ENCODE data around the gene FAM168A.

The FAM168A gene

GRCh38 chr11:73570415-73571114 is 27.3 kb downstream of the FAM168A start:
- ATAC-seq = peak; percentile 88
- TF ChIP-seq, protein P1, sequence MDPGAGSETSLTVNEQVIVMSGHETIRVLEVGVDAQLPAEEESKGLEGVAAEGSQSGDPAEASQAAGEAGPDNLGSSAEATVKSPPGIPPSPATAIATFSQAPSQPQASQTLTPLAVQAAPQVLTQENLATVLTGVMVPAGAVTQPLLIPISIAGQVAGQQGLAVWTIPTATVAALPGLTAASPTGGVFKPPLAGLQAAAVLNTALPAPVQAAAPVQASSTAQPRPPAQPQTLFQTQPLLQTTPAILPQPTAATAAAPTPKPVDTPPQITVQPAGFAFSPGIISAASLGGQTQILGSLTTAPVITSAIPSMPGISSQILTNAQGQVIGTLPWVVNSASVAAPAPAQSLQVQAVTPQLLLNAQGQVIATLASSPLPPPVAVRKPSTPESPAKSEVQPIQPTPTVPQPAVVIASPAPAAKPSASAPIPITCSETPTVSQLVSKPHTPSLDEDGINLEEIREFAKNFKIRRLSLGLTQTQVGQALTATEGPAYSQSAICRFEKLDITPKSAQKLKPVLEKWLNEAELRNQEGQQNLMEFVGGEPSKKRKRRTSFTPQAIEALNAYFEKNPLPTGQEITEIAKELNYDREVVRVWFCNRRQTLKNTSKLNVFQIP (CRISPR knock-in tag; IDR thresholded peaks at IDR 0.05; ENCODE audit: borderline replicate concordance, low read depth) = no peak
- TF ChIP-seq ZNF8 (CRISPR knock-in tag; IDR thresholded peaks at IDR 0.05) (no peak), ZFP30 (CRISPR knock-in tag; IDR thresholded peaks at IDR 0.05) (no peak), SNAI2 (CRISPR knock-in tag; IDR thresholded peaks at IDR 0.05) (no peak), CSRNP3 (CRISPR knock-in tag; IDR thresholded peaks at IDR 0.05) (no peak), CSDC2 (CRISPR knock-in tag; IDR thresholded peaks at IDR 0.05) (no peak), RARB (CRISPR knock-in tag; IDR thresholded peaks at IDR 0.05) (no peak), OSR1 (CRISPR knock-in tag; IDR thresholded peaks at IDR 0.05) (no peak), TSHZ2 (CRISPR knock-in tag; IDR thresholded peaks at IDR 0.05) (no peak), GLIS3 (CRISPR knock-in tag; IDR thresholded peaks at IDR 0.05) (no peak), ZNF565 (CRISPR knock-in tag; conservative IDR thresholded peaks at IDR 0.05; ENCODE audit: low read depth) (no peak)

- TF ChIP-seq ARNTL (CRISPR knock-in tag; IDR thresholded peaks at IDR 0.05; ENCODE audit: borderline replicate concordance, low read depth) = no peak
- TF ChIP-seq RARB (CRISPR knock-in tag; IDR thresholded peaks at IDR 0.05) = no peak
- TF ChIP-seq ESRRG (CRISPR knock-in tag; IDR thresholded peaks at IDR 0.05) = no peak
- no peak for TF ChIP-seq SNAI2 (CRISPR knock-in tag; IDR thresholded peaks at IDR 0.05)
- no peak for TF ChIP-seq ZFP30 (CRISPR knock-in tag; IDR thresholded peaks at IDR 0.05)
- TF ChIP-seq TOX (CRISPR knock-in tag; IDR thresholded peaks at IDR 0.05; ENCODE audit: borderline replicate concordance) = no peak
- no peak for TF ChIP-seq ZNF8 (CRISPR knock-in tag; IDR thresholded peaks at IDR 0.05)
- TF ChIP-seq PPARA (CRISPR knock-in tag; IDR thresholded peaks at IDR 0.05; ENCODE audit: borderline replicate concordance) = no peak
- no peak for TF ChIP-seq ZC3H10 (CRISPR knock-in tag; IDR thresholded peaks at IDR 0.05)
- no peak for TF ChIP-seq BACH2 (CRISPR knock-in tag; IDR thresholded peaks at IDR 0.05; ENCODE audit: borderline replicate concordance)
- no peak for TF ChIP-seq OSR1 (CRISPR knock-in tag; IDR thresholded peaks at IDR 0.05)
- no peak for TF ChIP-seq CSRNP3 (CRISPR knock-in tag; IDR thresholded peaks at IDR 0.05)
- no peak for ATAC-seq
Measured at GRCh38 chr11:73566977-73567755, 30.7 kb downstream of the FAM168A start.

DNA sequence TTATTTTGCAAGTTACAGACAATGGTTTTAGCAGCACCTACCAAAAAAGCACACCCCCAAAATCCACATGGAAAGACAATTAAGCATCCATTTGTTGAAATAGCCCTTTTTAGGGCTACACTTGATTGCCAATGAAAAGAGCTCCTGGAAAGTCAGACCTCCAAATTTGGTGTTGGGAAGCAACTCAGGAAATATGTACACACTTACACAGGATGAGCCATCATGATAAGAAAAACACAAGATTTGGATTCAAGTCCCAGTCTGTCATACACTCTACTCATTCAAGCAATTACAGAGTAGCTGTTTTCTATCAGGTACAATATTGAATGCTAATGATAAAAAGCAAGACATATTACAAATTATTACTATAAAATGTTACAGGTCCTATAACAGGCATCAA is 31.5 kb downstream of the FAM168A start:
- ATAC-seq = no peak
- no peak for TF ChIP-seq ZNF70 (CRISPR knock-in tag; IDR thresholded peaks at IDR 0.05)
- TF ChIP-seq ZNF565 (CRISPR knock-in tag; conservative IDR thresholded peaks at IDR 0.05; ENCODE audit: low read depth) = no peak
- no peak for TF ChIP-seq ZFP3 (CRISPR knock-in tag; IDR thresholded peaks at IDR 0.05)
- TF ChIP-seq ARNTL (CRISPR knock-in tag; IDR thresholded peaks at IDR 0.05; ENCODE audit: borderline replicate concordance, low read depth) = no peak

DNA sequence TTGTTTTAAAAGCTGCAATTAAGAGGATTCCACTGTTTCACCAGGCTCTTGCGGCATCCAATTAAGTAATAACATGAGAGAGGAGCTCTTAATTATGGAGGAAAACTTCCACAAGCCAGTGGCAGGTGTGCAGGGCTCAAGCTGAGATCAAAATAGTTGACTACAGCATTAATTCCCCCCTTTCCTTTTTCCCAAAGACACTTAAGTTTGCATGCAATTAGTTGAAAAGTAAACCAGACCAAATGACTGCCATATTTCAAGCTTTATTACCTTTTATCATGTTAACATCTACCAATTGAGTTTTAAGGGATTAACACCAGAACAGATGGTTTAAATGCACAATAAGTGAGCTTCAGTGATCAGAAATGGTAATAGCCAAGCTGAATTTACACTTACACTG is 32.1 kb downstream of the FAM168A start:
- no peak for ATAC-seq
- TF ChIP-seq PPARA (CRISPR knock-in tag; IDR thresholded peaks at IDR 0.05; ENCODE audit: borderline replicate concordance) = no peak
- no peak for TF ChIP-seq GLIS3 (CRISPR knock-in tag; IDR thresholded peaks at IDR 0.05)
- no peak for TF ChIP-seq TCF4 (CRISPR knock-in tag; IDR thresholded peaks at IDR 0.05; ENCODE audit: borderline replicate concordance)
- TF ChIP-seq ISL1 (CRISPR knock-in tag; IDR thresholded peaks at IDR 0.05) = no peak
- TF ChIP-seq, protein P2, sequence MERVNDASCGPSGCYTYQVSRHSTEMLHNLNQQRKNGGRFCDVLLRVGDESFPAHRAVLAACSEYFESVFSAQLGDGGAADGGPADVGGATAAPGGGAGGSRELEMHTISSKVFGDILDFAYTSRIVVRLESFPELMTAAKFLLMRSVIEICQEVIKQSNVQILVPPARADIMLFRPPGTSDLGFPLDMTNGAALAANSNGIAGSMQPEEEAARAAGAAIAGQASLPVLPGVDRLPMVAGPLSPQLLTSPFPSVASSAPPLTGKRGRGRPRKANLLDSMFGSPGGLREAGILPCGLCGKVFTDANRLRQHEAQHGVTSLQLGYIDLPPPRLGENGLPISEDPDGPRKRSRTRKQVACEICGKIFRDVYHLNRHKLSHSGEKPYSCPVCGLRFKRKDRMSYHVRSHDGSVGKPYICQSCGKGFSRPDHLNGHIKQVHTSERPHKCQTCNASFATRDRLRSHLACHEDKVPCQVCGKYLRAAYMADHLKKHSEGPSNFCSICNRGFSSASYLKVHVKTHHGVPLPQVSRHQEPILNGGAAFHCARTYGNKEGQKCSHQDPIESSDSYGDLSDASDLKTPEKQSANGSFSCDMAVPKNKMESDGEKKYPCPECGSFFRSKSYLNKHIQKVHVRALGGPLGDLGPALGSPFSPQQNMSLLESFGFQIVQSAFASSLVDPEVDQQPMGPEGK (CRISPR knock-in tag; IDR thresholded peaks at IDR 0.05; ENCODE audit: borderline replicate concordance) = no peak
- no peak for TF ChIP-seq ARNTL (CRISPR knock-in tag; IDR thresholded peaks at IDR 0.05; ENCODE audit: borderline replicate concordance, low read depth)
- TF ChIP-seq ZNF70 (CRISPR knock-in tag; IDR thresholded peaks at IDR 0.05) = no peak
- no peak for TF ChIP-seq TSHZ2 (CRISPR knock-in tag; IDR thresholded peaks at IDR 0.05)
- TF ChIP-seq BACH2 (CRISPR knock-in tag; IDR thresholded peaks at IDR 0.05; ENCODE audit: borderline replicate concordance) = no peak
- TF ChIP-seq OSR1 (CRISPR knock-in tag; IDR thresholded peaks at IDR 0.05) = no peak
